Motor neuron (in vitro differentiated cells): ENCODE data around the gene GPR68. TPM values are rescaled to one million over a fixed set of nuclear protein-coding genes. Genes with fewer than 3 reads are reported as not detected.
"Not testable (repeated sequence)": the region's sequence is repeated elsewhere in the genome, so short reads cannot be mapped to it uniquely, and the experiment has no call there.

Experiments used
- ATAC-seq, 8 experiments: fragments of 200-7000 bp; cut with Tn5 transposase; replicated peaks in 6 of 8; 2 replicates each; pipeline ENCODE4 v1.8.0; 2021; ENCODE audit warnings: mild to moderate bottlenecking in 8 of 8, moderate library complexity in 8 of 8
- H3K27ac ChIP-seq, 2 donors: fragments of 250-450 bp; sonication (Bioruptor Pico); 2 replicates each; pipeline ENCODE4 v1.9.0; 2021; ENCODE audit warnings: antibody characterized with exemption in 2 of 2, mild to moderate bottlenecking in 2 of 2, moderate library complexity in 1 of 2
- H3K4me1 ChIP-seq, 2 donors: fragments of 250-450 bp; sonication (Bioruptor Pico); replicated peaks in 1 of 2; 2 replicates each; pipeline ENCODE4 v1.6.1; 2021; ENCODE audit warnings: antibody characterized with exemption in 2 of 2, mild to moderate bottlenecking in 2 of 2, moderate library complexity in 1 of 2
- H3K4me3 ChIP-seq, 5 donors: fragments of 250-450 bp; sonication (Bioruptor Pico); 2 replicates each; pipeline ENCODE4 v1.9.0; 2021; ENCODE audit warnings: antibody characterized with exemption in 5 of 5, mild to moderate bottlenecking in 5 of 5, moderate library complexity in 4 of 5
- WGBS, 10 experiments: fragments of 450-650 bp; shearing (Covaris generic); methylation state at CpG; one replicate each; pipeline ENCODE4 v1.0.0; 2022; 5-methylcytosine and 5-hydroxymethylcytosine counted together
- in situ Hi-C, 9 experiments: fragments of 400-800 bp; cut with MboI; loops; one replicate each; pipeline ENCODE4 v1.15.0; 2021; ENCODE audit warnings: low sequenced_read_pairs in 9 of 9, low pct_unique_long_range_greater_than_20kb in 2 of 9; ENCODE audit not compliant: unreplicated experiment in 9 of 9
- total RNA-seq, 8 experiments: library from RNA; unstranded; fragments of 300-600 nt; gene quantifications; 2 replicates each; pipeline versions ENCODE4 v1.2.3 to v1.2.4, GENCODE V29; 2022

Gene GPR68
- total RNA-seq, 8 experiments from 2014 or later, result 0.61 to 3.1 (median 1.5) TPM

GRCh38 chr14:91257328-91258010 lies 13.0 kb upstream of the GPR68 start:
- peak in 4 of 8 experiments; percentile 10 to 35 (median 26) for ATAC-seq
- Histone ChIP-seq H3K4me1 (peaks cover 14 to 15% of the 10 kb centered on the region in 2 donors), H3K27ac (no peak overlapping the region), H3K4me3 (no peak overlapping the region)
- WGBS, 10 experiments, result 14 to 73% (median 57%) methylated on average over 1 to 5 of the region's 8 CpGs; no CpG with 5 or more reads in 1 of the 10 experiments
- in situ Hi-C loops, result no loop called here

GRCh38 chr14:91256661-91257060 lies 12.2 kb upstream of the GPR68 start:
- peaks cover 14 to 15% of the 10 kb centered on the region in 2 donors for H3K4me1 ChIP-seq
- 100% methylated on average over 1 of the region's 1 CpG; no CpG with 5 or more reads in 7 of the 10 experiments for WGBS, 10 experiments
- H3K27ac ChIP-seq, result no peak overlapping the region
- in situ Hi-C loops, result no loop called here
- ATAC-seq, result no peak
- H3K4me3 ChIP-seq, result no peak overlapping the region

- Histone ChIP-seq H3K4me1 (peaks cover 25% of the 10 kb centered on the region in 2 donors), H3K27ac (no peak overlapping the region), H3K4me3 (no peak overlapping the region)
- in situ Hi-C loops, result no loop called here
- no peak for ATAC-seq
- 40 to 100% (median 83%) methylated on average over 1 to 8 of the region's 9 CpGs; no CpG with 5 or more reads in 2 of the 10 experiments for WGBS, 10 experiments
Observed at GRCh38 chr14:91255026-91255695, 10.7 kb upstream of the GPR68 start.

- Histone ChIP-seq H3K27ac (no peak overlapping the region), H3K4me3 (no peak overlapping the region), H3K4me1 (peaks cover 31 to 32% of the 10 kb centered on the region in 2 donors)
- no peak for ATAC-seq
- in situ Hi-C loops, result no loop called here
- 67 to 83% (median 80%) methylated on average over 1 to 2 of the region's 3 CpGs; no CpG with 5 or more reads in 7 of the 10 experiments for WGBS, 10 experiments
Observed at GRCh38 chr14:91254461-91254860, 10.0 kb upstream of the GPR68 start.

- H3K4me1 ChIP-seq, result peaks cover 31 to 33% of the 10 kb centered on the region in 2 donors
- in situ Hi-C loops, result no loop called here
- peak in 5 of 8 experiments; percentile 16 to 27 (median 24) for ATAC-seq
- WGBS, 10 experiments, result 31 to 60% (median 56%) methylated on average over 1 to 5 of the region's 20 CpGs; no CpG with 5 or more reads in 7 of the 10 experiments
- H3K4me3 ChIP-seq, result peak overlapping the region; percentile 49 to 55 (median 54)
- peak overlapping the region in 1 of 2 donors; percentile 70 for H3K27ac ChIP-seq
Observed at GRCh38 chr14:91253795-91254323, 9.4 kb upstream of the GPR68 start.

GRCh38 chr14:91252871-91253794 lies 8.6 kb upstream of the GPR68 start:
- peak overlapping the region; percentile 18 to 70 for H3K27ac ChIP-seq
- WGBS, 10 experiments, result 7 to 60% (median 31%) methylated on average over 1 to 8 of the region's 95 CpGs; no CpG with 5 or more reads in 6 of the 10 experiments
- peaks cover 31 to 33% of the 10 kb centered on the region in 2 donors for H3K4me1 ChIP-seq
- in situ Hi-C loops, result no loop called here
- peak; percentile 48 to 81 (median 68) for ATAC-seq
- peak overlapping the region; percentile 49 to 55 (median 54) for H3K4me3 ChIP-seq

- WGBS, 10 experiments, result 0 to 100% (median 63%) methylated on average over 1 to 5 of the region's 5 CpGs; no CpG with 5 or more reads in 2 of the 10 experiments
- Histone ChIP-seq H3K27ac (peak overlapping the region in 1 of 2 donors; percentile 18), H3K4me1 (peaks cover 22 to 23% of the 10 kb centered on the region in 2 donors), H3K4me3 (no peak overlapping the region)
- in situ Hi-C loops, result no loop called here
- ATAC-seq, result no peak
Observed at GRCh38 chr14:91250912-91251311, 6.4 kb upstream of the GPR68 start.

- Histone ChIP-seq H3K4me1 (peaks cover 23 to 24% of the 10 kb centered on the region in 2 donors), H3K27ac (peak overlapping the region; percentile 71 to 74), H3K4me3 (no peak overlapping the region)
- ATAC-seq, result peak in 5 of 8 experiments; percentile 75 to 82 (median 79)
- in situ Hi-C loops, result no loop called here
- WGBS, 10 experiments, result 0 to 88% (median 48%) methylated on average over 1 to 10 of the region's 10 CpGs; no CpG with 5 or more reads in 1 of the 10 experiments
Observed at GRCh38 chr14:91249841-91250616, 5.5 kb upstream of the GPR68 start.

- ATAC-seq, result no peak
- in situ Hi-C loops, result no loop called here
- 80 to 100% (median 95%) methylated on average over 1 to 6 of the region's 15 CpGs; no CpG with 5 or more reads in 2 of the 10 experiments for WGBS, 10 experiments
- Histone ChIP-seq H3K4me3 (no peak overlapping the region), H3K4me1 (peaks cover 25 to 28% of the 10 kb centered on the region in 2 donors), H3K27ac (no peak overlapping the region)
Observed at GRCh38 chr14:91246051-91246852, 1.7 kb upstream of the GPR68 start.

- H3K4me3 ChIP-seq, in situ Hi-C loops, ATAC-seq, H3K27ac ChIP-seq: not testable (repeated sequence)
- peaks cover 20 to 21% of the 10 kb centered on the region in 2 donors for H3K4me1 ChIP-seq
- 20 to 100% (median 100%) methylated on average over 1 to 3 of the region's 8 CpGs; no CpG with 5 or more reads in 7 of the 10 experiments for WGBS, 10 experiments
Observed at GRCh38 chr14:91245616-91246015, 1.1 kb upstream of the GPR68 start.

- peak in 2 of 8 experiments; percentile 2 to 8 for ATAC-seq
- H3K4me3 ChIP-seq, result no peak overlapping the region
- H3K4me1 ChIP-seq, result peaks cover 14 to 15% of the 10 kb centered on the region in 2 donors
- H3K27ac ChIP-seq, result peak overlapping the region; percentile 0 to 13
- in situ Hi-C loops, result no loop called here
- WGBS, 10 experiments, result 90 to 100% (median 92%) methylated on average over 1 to 4 of the region's 9 CpGs; no CpG with 5 or more reads in 5 of the 10 experiments
Observed at GRCh38 chr14:91245029-91245428, 525 bp upstream of the GPR68 start.
